ENCODE results near the gene PTPRM. TPM values are rescaled to one million over a fixed set of nuclear protein-coding genes. Genes with fewer than 3 reads are reported as not detected.

PTPRM gene
- polyA plus RNA-seq, 1 donor (not counting 4 experiments of a cell fraction or from before 2014, with no cell fraction given), result 54.5 TPM

GRCh38 chr18:7579918-7580542 lies 12.9 kb downstream of the PTPRM start:
- dilution Hi-C loops (cut with MboI; ENCODE audit: extremely low pct_ligation_motif_present, low sequenced_read_pairs), result no loop called here
- peaks cover 29% of the 10 kb centered on the region for H3K4me1 ChIP-seq (ENCODE audit: control insufficient read depth, extremely low read depth, insufficient read depth, low read length)
- H3K4me3 ChIP-seq (ENCODE audit: control insufficient read depth in 2 of 3, extremely low read depth in 1 of 3, insufficient read depth in 2 of 3, low read depth in 1 of 3, low read length in 3 of 3), result no peak overlapping the region
- H3K9me1 ChIP-seq (ENCODE audit: control insufficient read depth, extremely low read depth, insufficient read depth, low read length), result no peaks in the 10 kb centered on the region
- H3K9ac ChIP-seq (ENCODE audit: control insufficient read depth, extremely low read depth, insufficient read depth, low read length), result no peak overlapping the region
- peaks cover 21% of the 10 kb centered on the region for H3K79me2 ChIP-seq (ENCODE audit: control insufficient read depth, insufficient read depth, low read length)
- DNase-seq (ENCODE audit: low read depth, low spot score) (no peak), FAIRE-seq (no peak)
- no peaks in the 10 kb centered on the region for H3K36me3 ChIP-seq (ENCODE audit: control insufficient read depth in 2 of 2, extremely low read depth in 1 of 2, insufficient read depth in 2 of 2, low read length in 2 of 2)
- H3K9me3 ChIP-seq (ENCODE audit: control insufficient read depth, low read depth, low read length), result no peaks in the 10 kb centered on the region
- H3K27me3 ChIP-seq (ENCODE audit: control insufficient read depth, extremely low read depth, insufficient read depth, low read length), result no peaks in the 10 kb centered on the region
- no peak overlapping the region for H2AFZ ChIP-seq (ENCODE audit: control insufficient read depth, low read length)
- no peak overlapping the region for H3K27ac ChIP-seq (ENCODE audit: control insufficient read depth, insufficient read depth, low read length)
- H4K20me1 ChIP-seq (ENCODE audit: control insufficient read depth, extremely low read depth, insufficient read depth, low read length), result no peaks in the 10 kb centered on the region
- no peak overlapping the region for H3K4me2 ChIP-seq (ENCODE audit: control insufficient read depth, extremely low read depth, insufficient read depth, low read depth, low read length)
- no peak for TF ChIP-seq CTCF (optimal IDR thresholded peaks at IDR 0.05 in 1 of 3, IDR thresholded peaks at IDR 0.05 in 1 of 3, conservative IDR thresholded peaks at IDR 0.05 in 1 of 3; ENCODE audit: extremely low read depth in 1 of 3, insufficient read depth in 2 of 3, low read length in 3 of 3)
- TF ChIP-seq EZH2 (IDR thresholded peaks at IDR 0.05; ENCODE audit: low read length), result no peak

- Histone ChIP-seq H3K4me3 (ENCODE audit: control insufficient read depth in 2 of 3, extremely low read depth in 1 of 3, insufficient read depth in 2 of 3, low read depth in 1 of 3, low read length in 3 of 3) (no peak overlapping the region), H3K9me3 (ENCODE audit: control insufficient read depth, low read depth, low read length) (no peaks in the 10 kb centered on the region), H4K20me1 (ENCODE audit: control insufficient read depth, extremely low read depth, insufficient read depth, low read length) (no peaks in the 10 kb centered on the region), H3K9ac (ENCODE audit: control insufficient read depth, extremely low read depth, insufficient read depth, low read length) (no peak overlapping the region), H3K4me2 (ENCODE audit: control insufficient read depth, extremely low read depth, insufficient read depth, low read depth, low read length) (no peak overlapping the region), H3K9me1 (ENCODE audit: control insufficient read depth, extremely low read depth, insufficient read depth, low read length) (no peaks in the 10 kb centered on the region), H3K36me3 (ENCODE audit: control insufficient read depth in 2 of 2, extremely low read depth in 1 of 2, insufficient read depth in 2 of 2, low read length in 2 of 2) (no peaks in the 10 kb centered on the region), H3K27me3 (ENCODE audit: control insufficient read depth, extremely low read depth, insufficient read depth, low read length) (no peaks in the 10 kb centered on the region), H3K4me1 (ENCODE audit: control insufficient read depth, extremely low read depth, insufficient read depth, low read length) (no peaks in the 10 kb centered on the region), H2AFZ (ENCODE audit: control insufficient read depth, low read length) (no peak overlapping the region), H3K79me2 (ENCODE audit: control insufficient read depth, insufficient read depth, low read length) (peaks cover 20% of the 10 kb centered on the region), H3K27ac (ENCODE audit: control insufficient read depth, insufficient read depth, low read length) (no peak overlapping the region)
- no peak for TF ChIP-seq CTCF (optimal IDR thresholded peaks at IDR 0.05 in 1 of 3, IDR thresholded peaks at IDR 0.05 in 1 of 3, conservative IDR thresholded peaks at IDR 0.05 in 1 of 3; ENCODE audit: extremely low read depth in 1 of 3, insufficient read depth in 2 of 3, low read length in 3 of 3)
- TF ChIP-seq EZH2 (IDR thresholded peaks at IDR 0.05; ENCODE audit: low read length), result no peak
- FAIRE-seq (no peak), DNase-seq (ENCODE audit: low read depth, low spot score) (no peak)
- dilution Hi-C loops (cut with MboI; ENCODE audit: extremely low pct_ligation_motif_present, low sequenced_read_pairs), result no loop called here
Observed at GRCh38 chr18:7584646-7585275, 17.6 kb downstream of the PTPRM start.
